ENCODE data around the gene OR2V1. TPM values are rescaled to one million over a fixed set of nuclear protein-coding genes. Genes with fewer than 3 reads are reported as not detected.
A peak's percentile ranks its signal among the peaks of the same experiment; 100 is the strongest.
"Not testable (repeated sequence)": the region's sequence is repeated elsewhere in the genome, so short reads cannot be mapped to it uniquely, and the experiment has no call there.

OR2V1 gene, protein sequence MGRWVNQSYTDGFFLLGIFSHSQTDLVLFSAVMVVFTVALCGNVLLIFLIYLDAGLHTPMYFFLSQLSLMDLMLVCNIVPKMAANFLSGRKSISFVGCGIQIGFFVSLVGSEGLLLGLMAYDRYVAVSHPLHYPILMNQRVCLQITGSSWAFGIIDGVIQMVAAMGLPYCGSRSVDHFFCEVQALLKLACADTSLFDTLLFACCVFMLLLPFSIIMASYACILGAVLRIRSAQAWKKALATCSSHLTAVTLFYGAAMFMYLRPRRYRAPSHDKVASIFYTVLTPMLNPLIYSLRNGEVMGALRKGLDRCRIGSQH
- total RNA-seq (not detected), polyA plus RNA-seq (not detected)

DNA sequence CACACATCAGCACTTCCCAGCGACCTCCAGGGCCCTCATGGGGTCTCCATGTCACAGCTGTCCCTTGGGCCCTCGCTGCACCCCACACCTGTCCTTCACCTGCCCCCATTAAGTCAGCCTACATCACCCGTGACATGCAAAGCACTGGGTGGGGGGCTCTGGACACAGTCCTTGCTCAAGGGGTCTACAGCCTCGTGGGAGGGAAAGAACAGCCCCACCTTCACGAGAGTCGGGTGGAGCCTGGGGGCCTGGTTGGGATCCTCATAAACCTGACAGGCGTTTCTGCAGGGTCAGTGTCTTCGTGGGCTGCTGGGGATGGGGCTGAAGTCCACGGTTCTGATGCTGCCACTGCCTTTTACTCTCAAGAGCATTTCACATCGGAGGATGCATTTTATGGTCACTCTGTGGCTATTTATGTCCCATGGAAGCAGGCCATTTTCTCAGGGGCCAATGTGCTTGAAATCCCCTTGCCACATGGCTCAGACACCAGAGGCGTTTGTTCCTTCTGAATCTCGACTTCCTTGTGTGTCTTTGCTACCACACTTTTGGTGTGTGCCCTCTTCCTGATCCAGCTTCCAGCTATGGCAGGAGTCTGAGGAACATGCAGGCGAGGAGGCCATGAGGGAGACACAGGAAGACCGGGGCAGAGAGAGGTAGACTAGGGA, at the start of gene OR2V1:
OR2V1 (minus strand) TSS at position 338 of the 665 bp plus-strand sequence. CDS start 5,865 bp downstream, outside the sequence.
- no peak within 1 kb of the TSS for H3K27ac ChIP-seq (ENCODE audit: low read depth, low read length)
- intact Hi-C loops (cut with micrococcal nuclease), result no loop called here
- no peaks in the 10 kb centered on the region for H3K9me3 ChIP-seq (ENCODE audit: control insufficient read depth in 1 of 2, low read length in 2 of 2)
- no peak within 1 kb of the TSS for H3K4me3 ChIP-seq (ENCODE audit: low read length in 2 of 2)
- DNase-seq, result no peak
- H3K4me1 ChIP-seq (ENCODE audit: insufficient read depth, low read length), result no peaks in the 10 kb centered on the region
- H3K36me3 Mint-ChIP-seq, result no peaks in the 10 kb centered on the region
- peaks cover 0 to 1% (median 0%) of the 10 kb centered on the region in 4 donors for H3K4me1 Mint-ChIP-seq
- H3K9me3 Mint-ChIP-seq, result peaks cover 0 to 8% (median 5%) of the 10 kb centered on the region in 8 donors
- H3K4me3 Mint-ChIP-seq, result no peak within 1 kb of the TSS
- no peak within 1 kb of the TSS for H3K27ac Mint-ChIP-seq
- CTCF ChIA-PET (ENCODE audit: partially characterized antibody), result no interaction called here
- no peaks in the 10 kb centered on the region for H3K27me3 ChIP-seq (ENCODE audit: insufficient read depth, low read length)
- no peaks in the 10 kb centered on the region for H3K36me3 ChIP-seq (ENCODE audit: insufficient read depth, low read length)
- POLR2A ChIA-PET (ENCODE audit: partially characterized antibody), result no interaction called here
- H3K27me3 Mint-ChIP-seq, result peaks cover 43 to 48% of the 10 kb centered on the region in 2 donors

DNA sequence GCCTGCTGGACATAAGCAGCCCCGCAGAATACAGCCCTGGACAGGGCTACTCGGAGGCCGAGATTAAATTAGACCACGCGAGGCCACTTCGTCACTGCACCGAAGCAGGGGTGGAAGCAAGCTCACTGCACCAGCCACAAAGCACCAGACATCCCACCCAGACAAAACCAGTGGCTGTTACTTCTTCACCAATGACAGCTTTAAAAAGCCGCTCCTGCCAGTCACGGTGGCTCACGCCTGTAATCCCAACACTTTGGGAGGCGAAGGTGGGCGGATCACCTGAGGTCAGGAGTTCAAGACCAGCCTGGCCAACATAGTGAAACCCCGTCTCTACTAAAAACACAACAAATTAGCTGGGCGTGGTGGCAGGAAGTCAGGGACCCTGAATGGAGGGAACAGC, 46.6 kb upstream of the OR2V1 start:
- peaks cover 14 to 23% of the 10 kb centered on the region in 2 donors for H3K27me3 Mint-ChIP-seq
- not testable (repeated sequence) for H3K36me3 Mint-ChIP-seq
- CTCF ChIA-PET (ENCODE audit: partially characterized antibody), result interaction anchor here (0.7 kb wide), 1 partner anchor 206 kb away, joined by 3 read pairs; no protein-coding TSS in a partner anchor

DNA sequence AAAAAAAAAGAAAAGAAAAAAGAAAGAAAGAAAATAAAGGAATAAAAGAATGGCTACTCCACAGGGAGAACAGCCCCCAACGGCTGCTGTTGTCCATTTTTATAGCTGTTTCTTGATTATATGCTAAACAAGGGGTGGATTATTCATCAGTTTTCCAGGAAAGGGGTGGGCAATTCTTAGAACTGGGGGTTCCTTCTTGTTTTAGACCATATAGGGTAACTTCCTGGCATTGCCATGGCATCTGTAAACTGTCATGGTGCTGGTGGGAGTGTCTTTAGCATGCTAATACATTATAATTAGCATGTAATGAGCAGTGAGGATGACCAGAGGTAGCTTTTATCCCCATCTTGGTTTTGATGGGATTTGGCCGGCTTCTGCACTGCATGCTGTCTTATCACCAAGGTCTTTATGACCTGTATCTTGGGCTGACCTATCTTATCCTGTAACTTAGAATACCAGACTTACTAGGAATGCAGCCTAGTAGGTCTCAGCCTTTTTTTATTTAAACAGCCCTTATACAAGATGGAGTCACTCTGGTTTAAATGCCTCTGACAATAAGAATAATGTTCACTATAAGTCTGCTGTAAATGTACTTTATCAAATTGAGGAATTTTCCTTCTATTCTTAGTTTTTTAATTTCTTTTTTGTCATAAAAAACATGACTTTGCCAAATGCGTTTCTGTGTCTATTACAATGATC, 45.4 kb upstream of the OR2V1 start:
- peaks cover 24% of the 10 kb centered on the region for H3K27me3 ChIP-seq (ENCODE audit: insufficient read depth, low read length)
- peaks cover 18 to 26% of the 10 kb centered on the region in 2 donors for H3K27me3 Mint-ChIP-seq
- peaks cover 5 to 14% (median 10%) of the 10 kb centered on the region in 4 donors for H3K4me1 Mint-ChIP-seq
- no peak overlapping the region for H3K4me3 Mint-ChIP-seq
- intact Hi-C loops (cut with micrococcal nuclease), result no loop called here
- H3K9me3 Mint-ChIP-seq, result peaks cover 0 to 8% (median 2%) of the 10 kb centered on the region in 8 donors
- POLR2A ChIA-PET (ENCODE audit: partially characterized antibody), result interaction anchor here (0.8 to 1.1 kb wide), 2 partner anchors 12 to 85 kb away, joined by 3 to 4 read pairs; partner anchors contain the start of gene TRIM52
- CTCF ChIA-PET (ENCODE audit: partially characterized antibody), result no interaction called here
- no peak overlapping the region for H3K4me3 ChIP-seq (ENCODE audit: low read length in 2 of 2)
- H3K36me3 Mint-ChIP-seq, result peaks cover 0 to 9% of the 10 kb centered on the region in 2 donors
- no peaks in the 10 kb centered on the region for H3K36me3 ChIP-seq (ENCODE audit: insufficient read depth, low read length)
- H3K4me1 ChIP-seq (ENCODE audit: insufficient read depth, low read length), result peaks cover 10% of the 10 kb centered on the region
- H3K9me3 ChIP-seq (ENCODE audit: control insufficient read depth in 1 of 2, low read length in 2 of 2), result no peaks in the 10 kb centered on the region
- H3K27ac ChIP-seq (ENCODE audit: low read depth, low read length), result no peak overlapping the region
- DNase-seq, result no peak
- no peak overlapping the region for H3K27ac Mint-ChIP-seq

More for the DNA sequence above, 46.6 kb upstream of the OR2V1 start:
- peaks cover 10 to 22% (median 15%) of the 10 kb centered on the region in 4 donors for H3K4me1 Mint-ChIP-seq
- DNase-seq; H3K4me3 Mint-ChIP-seq; H3K36me3 ChIP-seq (ENCODE audit: insufficient read depth, low read length); H3K27ac ChIP-seq (ENCODE audit: low read depth, low read length); H3K4me3 ChIP-seq (ENCODE audit: low read length in 2 of 2); intact Hi-C loops (cut with micrococcal nuclease); H3K9me3 ChIP-seq (ENCODE audit: control insufficient read depth in 1 of 2, low read length in 2 of 2); H3K27ac Mint-ChIP-seq: not testable (repeated sequence)
- Histone ChIP-seq H3K4me1 (ENCODE audit: insufficient read depth, low read length) (peaks cover 12% of the 10 kb centered on the region), H3K27me3 (ENCODE audit: insufficient read depth, low read length) (peaks cover 16% of the 10 kb centered on the region)
- POLR2A ChIA-PET (ENCODE audit: partially characterized antibody), result interaction anchor here (1.1 kb wide), 1 partner anchor 84 kb away, joined by 4 read pairs; the partner anchor contains the start of gene TRIM52
- peaks cover 0 to 13% (median 2%) of the 10 kb centered on the region in 8 donors for H3K9me3 Mint-ChIP-seq

DNA sequence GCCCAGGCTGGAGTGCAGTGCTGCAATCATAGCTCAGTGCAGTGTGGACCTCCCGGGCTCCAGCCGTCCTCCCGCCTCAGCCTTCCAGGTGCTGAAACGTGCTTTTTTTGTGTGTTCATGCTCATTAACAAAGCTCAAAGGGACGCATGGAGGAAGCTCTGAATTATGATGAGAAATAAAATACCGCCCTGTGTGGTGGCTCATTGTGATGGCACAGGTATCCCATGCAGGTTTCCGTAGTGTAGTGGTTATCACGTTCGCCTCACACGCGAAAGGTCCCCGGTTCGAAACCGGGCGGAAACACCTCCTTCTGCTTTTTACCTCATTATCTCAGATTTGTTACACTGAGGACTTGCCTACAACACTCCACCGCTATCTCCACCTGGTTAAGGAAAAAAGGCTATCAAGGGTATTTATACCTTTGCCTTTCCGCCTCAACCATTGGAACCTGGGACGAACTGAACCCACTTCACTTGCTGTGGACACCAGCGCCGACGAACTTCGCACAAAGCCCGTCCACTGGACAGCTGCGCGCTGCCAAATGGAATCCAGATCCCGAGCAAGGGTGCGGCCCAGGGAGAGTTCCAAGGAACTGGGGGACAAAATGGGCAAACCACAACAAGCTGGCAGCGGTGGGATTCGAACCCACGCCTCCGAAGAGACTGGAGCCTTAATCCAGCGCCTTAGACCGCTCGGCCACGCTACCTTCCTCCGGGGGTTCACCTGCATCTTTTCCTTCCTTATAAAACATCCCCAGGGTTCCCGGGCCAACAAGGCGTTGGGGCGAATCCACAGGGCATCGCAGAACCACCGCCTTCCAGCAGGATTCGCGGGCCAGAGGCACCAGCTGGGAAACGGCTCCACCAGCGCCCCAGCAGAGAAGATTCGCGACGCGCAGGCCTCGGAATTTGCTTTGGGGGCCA, 42.7 kb upstream of the OR2V1 start:
- Mint-ChIP-seq H3K36me3 (peaks cover 0 to 9% of the 10 kb centered on the region in 2 donors), H3K9me3 (peaks cover 0 to 27% (median 6%) of the 10 kb centered on the region in 8 donors), H3K27ac (peak overlapping the region in 6 of 7 donors; percentile 64 to 94 (median 73)), H3K27me3 (peaks cover 37 to 49% of the 10 kb centered on the region in 2 donors), H3K4me1 (peaks cover 7 to 34% (median 23%) of the 10 kb centered on the region in 4 donors), H3K4me3 (peak overlapping the region; percentile 25 to 89 (median 84))
- Histone ChIP-seq H3K4me3 (ENCODE audit: low read length in 2 of 2) (no peak overlapping the region), H3K9me3 (ENCODE audit: control insufficient read depth in 1 of 2, low read length in 2 of 2) (no peaks in the 10 kb centered on the region), H3K4me1 (ENCODE audit: insufficient read depth, low read length) (peaks cover 17% of the 10 kb centered on the region), H3K27ac (ENCODE audit: low read depth, low read length) (no peak overlapping the region), H3K27me3 (ENCODE audit: insufficient read depth, low read length) (peaks cover 48% of the 10 kb centered on the region), H3K36me3 (ENCODE audit: insufficient read depth, low read length) (no peaks in the 10 kb centered on the region)
- intact Hi-C loops (cut with micrococcal nuclease), result no loop called here
- ChIA-PET CTCF (ENCODE audit: partially characterized antibody) (interaction anchor here (0.7 to 3.0 kb wide), 7 partner anchors 9 to 33 kb away, joined by 3 to 12 read pairs (median 9); no protein-coding TSS in a partner anchor), POLR2A (ENCODE audit: partially characterized antibody) (interaction anchor here (0.9 to 3.6 kb wide), 7 partner anchors 11 to 369 kb away, joined by 3 to 31 read pairs (median 8); partner anchors contain the start of genes TRIM41 and TRIM52)
- DNase-seq, result peak; percentile 46 to 67 (median 57)

DNA sequence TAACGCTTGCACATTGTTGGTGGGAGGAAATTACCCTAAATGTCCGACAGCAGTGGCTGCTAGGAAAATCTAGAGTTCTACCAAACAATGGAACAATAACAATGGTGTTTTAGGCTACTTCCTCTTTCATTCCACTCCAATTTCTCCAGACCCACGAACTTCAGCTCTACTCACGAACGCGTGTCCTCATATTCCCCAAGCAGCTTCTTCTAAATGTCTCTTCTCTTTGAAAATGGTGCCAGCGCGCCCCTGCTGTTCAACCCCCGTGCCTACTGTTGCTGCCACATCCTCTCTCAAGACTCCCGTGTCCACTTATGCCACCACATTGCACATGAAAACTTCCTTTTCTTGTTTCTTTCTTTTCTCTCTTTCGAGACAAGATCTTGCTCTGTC, 42.1 kb upstream of the OR2V1 start:
- Histone ChIP-seq H3K27me3 (ENCODE audit: insufficient read depth, low read length) (peaks cover 55% of the 10 kb centered on the region), H3K27ac (ENCODE audit: low read depth, low read length) (no peak overlapping the region), H3K4me1 (ENCODE audit: insufficient read depth, low read length) (peaks cover 18% of the 10 kb centered on the region), H3K36me3 (ENCODE audit: insufficient read depth, low read length) (no peaks in the 10 kb centered on the region), H3K9me3 (ENCODE audit: control insufficient read depth in 1 of 2, low read length in 2 of 2) (no peaks in the 10 kb centered on the region), H3K4me3 (ENCODE audit: low read length in 2 of 2) (no peak overlapping the region)
- Mint-ChIP-seq H3K4me3 (peak overlapping the region; percentile 25 to 89 (median 84)), H3K27me3 (peaks cover 42 to 54% of the 10 kb centered on the region in 2 donors), H3K36me3 (peaks cover 0 to 9% of the 10 kb centered on the region in 2 donors), H3K9me3 (peaks cover 0 to 31% (median 6%) of the 10 kb centered on the region in 8 donors), H3K4me1 (peaks cover 7 to 34% (median 23%) of the 10 kb centered on the region in 4 donors), H3K27ac (peak overlapping the region in 6 of 7 donors; percentile 64 to 94 (median 73))
- ChIA-PET POLR2A (ENCODE audit: partially characterized antibody) (interaction anchor here (0.9 to 3.6 kb wide), 6 partner anchors 12 to 368 kb away, joined by 3 to 31 read pairs (median 10); partner anchors contain the start of gene TRIM41), CTCF (ENCODE audit: partially characterized antibody) (interaction anchor here (0.7 to 3.0 kb wide), 7 partner anchors 10 to 34 kb away, joined by 3 to 12 read pairs (median 9); no protein-coding TSS in a partner anchor)
- intact Hi-C loops (cut with micrococcal nuclease), result no loop called here
- DNase-seq, result no peak

DNA sequence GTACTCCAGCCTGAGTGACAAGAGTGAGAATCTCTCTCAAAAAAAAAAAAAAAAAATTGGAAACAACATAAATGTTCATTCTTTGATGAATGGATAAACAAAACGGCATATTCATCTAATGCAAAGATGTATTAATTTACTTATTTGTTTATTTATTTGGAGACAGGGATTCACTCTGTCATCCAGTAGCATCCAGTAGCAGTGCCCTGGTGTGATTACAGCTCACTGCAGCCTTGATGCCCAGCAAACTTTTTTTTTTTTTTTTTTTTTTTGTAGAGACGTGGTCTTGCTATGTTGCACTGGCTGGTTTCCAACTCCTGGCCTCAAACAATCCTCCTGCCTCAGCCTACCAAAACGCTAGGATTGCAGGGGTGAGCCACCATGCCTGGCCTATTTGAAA, 40.8 kb upstream of the OR2V1 start:
- H3K4me1 ChIP-seq (ENCODE audit: insufficient read depth, low read length), result peaks cover 21% of the 10 kb centered on the region
- Mint-ChIP-seq H3K9me3 (peaks cover 0 to 35% (median 6%) of the 10 kb centered on the region in 8 donors), H3K36me3 (peaks cover 0 to 9% of the 10 kb centered on the region in 2 donors), H3K27me3 (peaks cover 47 to 65% of the 10 kb centered on the region in 2 donors), H3K27ac (peak overlapping the region in 2 of 7 donors; percentile 17 to 92), H3K4me3 (peak overlapping the region in 1 of 8 donors; percentile 10), H3K4me1 (peaks cover 8 to 41% (median 25%) of the 10 kb centered on the region in 4 donors)
- no peak for DNase-seq
- H3K4me3 ChIP-seq (ENCODE audit: low read length in 2 of 2), result no peak overlapping the region
- ChIA-PET POLR2A (ENCODE audit: partially characterized antibody) (interaction anchor here (1.5 to 3.6 kb wide), 2 partner anchors 13 to 15 kb away, joined by 4 to 23 read pairs; no protein-coding TSS in a partner anchor), CTCF (ENCODE audit: partially characterized antibody) (interaction anchor here (1.6 to 3.0 kb wide), 3 partner anchors 9 to 13 kb away, joined by 4 to 12 read pairs (median 11); no protein-coding TSS in a partner anchor)
- no peaks in the 10 kb centered on the region for H3K36me3 ChIP-seq (ENCODE audit: insufficient read depth, low read length)
- intact Hi-C loops (cut with micrococcal nuclease), result no loop called here
- no peak overlapping the region for H3K27ac ChIP-seq (ENCODE audit: low read depth, low read length)
- H3K9me3 ChIP-seq (ENCODE audit: control insufficient read depth in 1 of 2, low read length in 2 of 2), result no peaks in the 10 kb centered on the region
- H3K27me3 ChIP-seq (ENCODE audit: insufficient read depth, low read length), result peaks cover 59% of the 10 kb centered on the region
